Panc1 (cell line): ENCODE data around the gene TENT5C.

ENCODE experiments used
- CTCF ChIP-seq: fragments of 450-650 bp; IDR thresholded peaks from 2 replicates; pipeline ENCODE4 v1.5.1; 2017; ENCODE audit warnings: mild to moderate bottlenecking
- POLR2AphosphoS5 ChIP-seq: IDR thresholded peaks from 2 replicates; pipeline ENCODE4 v1.6.1; 2012; ENCODE audit warnings: mild to moderate bottlenecking, low read depth, low read length, moderate library complexity

GRCh38 chr1:117670976-117671780 lies 65.3 kb downstream of the TENT5C start:
- TF ChIP-seq CTCF (no peak), POLR2AphosphoS5 (no peak)
